HepG2 (cell line): Measurements from ENCODE around the gene NDUFS7. TPM values are rescaled to one million over a fixed set of nuclear protein-coding genes. Genes with fewer than 3 reads are reported as not detected.

Experiments used
- CBX5 ChIP-seq: sonication (generic); formaldehyde crosslinking; IDR thresholded peaks from 2 replicates; pipeline ENCODE4 v1.4.0; 2020; ENCODE audit warnings: missing genetic modification reagents, borderline replicate concordance
- DNMT1 ChIP-seq: sonication (generic); formaldehyde crosslinking; IDR thresholded peaks from 2 replicates; pipeline ENCODE4 v1.5.1; 2020; ENCODE audit warnings: mild to moderate bottlenecking, missing genetic modification reagents
- MTA1 ChIP-seq: sonication (generic); formaldehyde crosslinking; IDR thresholded peaks from 2 replicates; pipeline ENCODE4 v1.4.0; 2020; ENCODE audit warnings: missing genetic modification reagents, mild to moderate bottlenecking, borderline replicate concordance
- SRSF4 ChIP-seq: fragments of 200-400 bp; formaldehyde crosslinking; IDR thresholded peaks from one replicate; pipeline ENCODE4 v1.6.1; 2018; ENCODE audit warnings: mild to moderate bottlenecking, low read depth, low read length, moderate library complexity; ENCODE audit not compliant: poor library complexity, severe bottlenecking
- SYNCRIP ChIP-seq: fragments of 200-400 bp; formaldehyde crosslinking; IDR thresholded peaks from 2 replicates; pipeline ENCODE4 v1.6.1; 2018; ENCODE audit warnings: mild to moderate bottlenecking, low read depth, low read length; ENCODE audit not compliant: insufficient read depth
- ZBTB21 ChIP-seq: sonication (generic); formaldehyde crosslinking; IDR thresholded peaks from 2 replicates; pipeline ENCODE4 v1.4.0; 2020; ENCODE audit warnings: missing genetic modification reagents
- ZNF350 ChIP-seq: sonication (generic); formaldehyde crosslinking; IDR thresholded peaks from 2 replicates; pipeline ENCODE4 v1.4.0; 2020; ENCODE audit warnings: mild to moderate bottlenecking, low read depth, missing genetic modification reagents, borderline replicate concordance
- ZNF749 ChIP-seq: sonication (generic); formaldehyde crosslinking; IDR thresholded peaks from 2 replicates; pipeline ENCODE4 v1.8.0; 2022; ENCODE audit warnings: mild to moderate bottlenecking, missing genetic modification reagents, moderate library complexity, borderline replicate concordance
- ZSCAN22 ChIP-seq: sonication (generic); formaldehyde crosslinking; IDR thresholded peaks from 2 replicates; pipeline ENCODE4 v1.4.0; 2020; ENCODE audit warnings: mild to moderate bottlenecking, missing genetic modification reagents
- polyA plus RNA-seq, 8 experiments: library from polyadenylated mRNA; depleted of rRNA in 3 of 8; stranded (reverse) in 7 of 8; unstranded in 1 of 8; fragments of >200 nt; fragmentation: Illumina TruSeq in 4 of 8; extraction: Trizol in 4 of 8; gene quantifications; 2 replicates each; pipeline versions ENCODE4 v1.2.1 to v1.2.3, GENCODE V29; 2011 to 2016; ENCODE audit warnings: low read depth in 4 of 8, missing spikeins in 1 of 8, mixed read lengths in 1 of 8; ENCODE audit not compliant: insufficient read depth in 1 of 8
- total RNA-seq, 5 experiments: library from RNA; depleted of rRNA; stranded (reverse); fragments of >200 nt; fragmentation: Illumina TruSeq; extraction: Trizol; gene quantifications; 2 replicates each; pipeline ENCODE4 v1.2.3, GENCODE V29; 2016; ENCODE audit warnings: low read depth in 1 of 5
- TF ChIP-seq, protein P1 (sequence below): sonication (generic); formaldehyde crosslinking; IDR thresholded peaks from 2 replicates; pipeline ENCODE4 v1.5.0; 2020; ENCODE audit warnings: mild to moderate bottlenecking, missing genetic modification reagents
- TF ChIP-seq, protein P2 (sequence below): sonication (generic); formaldehyde crosslinking; IDR thresholded peaks from 2 replicates; pipeline ENCODE4 v1.9.0; 2022; ENCODE audit warnings: missing genetic modification reagents, mild to moderate bottlenecking, borderline replicate concordance
- TF ChIP-seq, protein P3 (sequence below): sonication (generic); formaldehyde crosslinking; IDR thresholded peaks from 2 replicates; pipeline ENCODE4 v1.5.1; 2020; ENCODE audit warnings: mild to moderate bottlenecking, missing genetic modification reagents, moderate library complexity
- TF ChIP-seq, protein P4 (sequence below): sonication (generic); formaldehyde crosslinking; IDR thresholded peaks from 2 replicates; pipeline ENCODE4 v1.5.0; 2020; ENCODE audit warnings: mild to moderate bottlenecking, missing genetic modification reagents, borderline replicate concordance
- TF ChIP-seq, protein P5 (sequence below): sonication (generic); formaldehyde crosslinking; IDR thresholded peaks from 2 replicates; pipeline ENCODE4 v1.5.0; 2020; ENCODE audit warnings: missing genetic modification reagents, mild to moderate bottlenecking, borderline replicate concordance

NDUFS7 gene
- total and polyA plus RNA-seq, 2 of the 13 experiments (the other 11 are each of a cell fraction or from before 2014, with no cell fraction given), result 34.3 to 66.9 TPM

DNA sequence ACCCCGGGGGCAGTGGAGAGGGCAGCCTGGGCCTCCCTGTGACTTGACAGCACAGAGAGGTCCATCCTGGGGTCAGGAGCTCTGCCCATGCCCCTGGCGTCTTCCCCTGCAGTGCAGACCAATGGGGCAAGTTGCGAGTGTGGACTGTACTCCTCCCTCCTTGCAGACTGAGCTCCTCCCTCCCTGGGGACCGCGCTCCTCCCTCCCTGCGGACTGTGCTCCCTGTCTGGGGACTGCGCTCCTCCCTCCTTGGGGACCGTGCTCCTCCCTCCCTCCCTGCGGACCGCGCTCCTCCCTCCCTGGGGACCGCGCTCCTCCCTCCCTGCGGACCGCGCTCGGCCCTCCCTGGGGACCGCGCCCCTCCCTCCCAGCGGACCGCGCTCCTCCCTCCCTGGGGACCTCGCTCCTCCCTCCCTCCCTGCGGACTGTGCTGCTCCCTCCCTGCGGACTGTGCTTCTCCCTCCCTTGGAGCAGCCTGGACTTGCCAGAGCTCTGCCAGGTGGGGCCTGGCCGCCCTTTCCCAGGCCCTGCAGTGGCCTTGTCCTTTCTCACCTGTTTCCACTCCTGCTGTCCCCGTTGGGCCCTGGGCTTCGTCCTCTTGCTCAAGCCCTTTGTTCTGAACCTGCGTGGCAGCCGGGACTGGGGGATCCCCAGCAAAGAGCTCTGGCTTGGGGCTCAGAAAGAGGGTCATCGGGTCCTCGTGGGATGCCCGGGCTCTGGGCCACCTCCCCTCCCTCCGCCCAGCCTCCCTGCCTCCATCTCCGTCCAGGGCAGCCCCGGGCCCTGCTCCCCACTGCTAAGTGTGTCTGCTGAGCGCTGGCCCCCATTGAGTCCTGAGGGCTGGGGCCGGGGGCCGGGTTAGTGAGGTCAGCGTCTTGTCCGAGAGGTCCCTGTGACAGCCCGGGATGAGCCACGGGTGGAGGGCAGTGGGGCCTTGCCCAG is 10.8 kb downstream of the NDUFS7 start (continued):
- TF ChIP-seq, protein P1, sequence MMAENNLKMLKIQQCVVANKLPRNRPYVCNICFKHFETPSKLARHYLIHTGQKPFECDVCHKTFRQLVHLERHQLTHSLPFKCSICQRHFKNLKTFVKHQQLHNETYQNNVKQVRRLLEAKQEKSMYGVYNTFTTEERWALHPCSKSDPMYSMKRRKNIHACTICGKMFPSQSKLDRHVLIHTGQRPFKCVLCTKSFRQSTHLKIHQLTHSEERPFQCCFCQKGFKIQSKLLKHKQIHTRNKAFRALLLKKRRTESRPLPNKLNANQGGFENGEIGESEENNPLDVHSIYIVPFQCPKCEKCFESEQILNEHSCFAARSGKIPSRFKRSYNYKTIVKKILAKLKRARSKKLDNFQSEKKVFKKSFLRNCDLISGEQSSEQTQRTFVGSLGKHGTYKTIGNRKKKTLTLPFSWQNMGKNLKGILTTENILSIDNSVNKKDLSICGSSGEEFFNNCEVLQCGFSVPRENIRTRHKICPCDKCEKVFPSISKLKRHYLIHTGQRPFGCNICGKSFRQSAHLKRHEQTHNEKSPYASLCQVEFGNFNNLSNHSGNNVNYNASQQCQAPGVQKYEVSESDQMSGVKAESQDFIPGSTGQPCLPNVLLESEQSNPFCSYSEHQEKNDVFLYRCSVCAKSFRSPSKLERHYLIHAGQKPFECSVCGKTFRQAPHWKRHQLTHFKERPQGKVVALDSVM (CRISPR knock-in tag), result peak; percentile 15; the same call in 1 of the 2 replicates
- TF ChIP-seq ZNF350 (CRISPR knock-in tag) (no peak), DNMT1 (CRISPR knock-in tag) (0 out of 2 replicates have a peak, but pooled peaks have one; percentile 74), MTA1 (no peak), CBX5 (CRISPR knock-in tag) (no peak), SYNCRIP (no peak), ZNF749 (CRISPR knock-in tag) (no peak), ZSCAN22 (CRISPR knock-in tag) (no peak), ZBTB21 (no peak), SRSF4 (no peak)
- TF ChIP-seq, protein P2, sequence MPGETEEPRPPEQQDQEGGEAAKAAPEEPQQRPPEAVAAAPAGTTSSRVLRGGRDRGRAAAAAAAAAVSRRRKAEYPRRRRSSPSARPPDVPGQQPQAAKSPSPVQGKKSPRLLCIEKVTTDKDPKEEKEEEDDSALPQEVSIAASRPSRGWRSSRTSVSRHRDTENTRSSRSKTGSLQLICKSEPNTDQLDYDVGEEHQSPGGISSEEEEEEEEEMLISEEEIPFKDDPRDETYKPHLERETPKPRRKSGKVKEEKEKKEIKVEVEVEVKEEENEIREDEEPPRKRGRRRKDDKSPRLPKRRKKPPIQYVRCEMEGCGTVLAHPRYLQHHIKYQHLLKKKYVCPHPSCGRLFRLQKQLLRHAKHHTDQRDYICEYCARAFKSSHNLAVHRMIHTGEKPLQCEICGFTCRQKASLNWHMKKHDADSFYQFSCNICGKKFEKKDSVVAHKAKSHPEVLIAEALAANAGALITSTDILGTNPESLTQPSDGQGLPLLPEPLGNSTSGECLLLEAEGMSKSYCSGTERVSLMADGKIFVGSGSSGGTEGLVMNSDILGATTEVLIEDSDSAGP (CRISPR knock-in tag), result peak; percentile 1; the same call in 1 of the 2 replicates
- TF ChIP-seq, protein P3, sequence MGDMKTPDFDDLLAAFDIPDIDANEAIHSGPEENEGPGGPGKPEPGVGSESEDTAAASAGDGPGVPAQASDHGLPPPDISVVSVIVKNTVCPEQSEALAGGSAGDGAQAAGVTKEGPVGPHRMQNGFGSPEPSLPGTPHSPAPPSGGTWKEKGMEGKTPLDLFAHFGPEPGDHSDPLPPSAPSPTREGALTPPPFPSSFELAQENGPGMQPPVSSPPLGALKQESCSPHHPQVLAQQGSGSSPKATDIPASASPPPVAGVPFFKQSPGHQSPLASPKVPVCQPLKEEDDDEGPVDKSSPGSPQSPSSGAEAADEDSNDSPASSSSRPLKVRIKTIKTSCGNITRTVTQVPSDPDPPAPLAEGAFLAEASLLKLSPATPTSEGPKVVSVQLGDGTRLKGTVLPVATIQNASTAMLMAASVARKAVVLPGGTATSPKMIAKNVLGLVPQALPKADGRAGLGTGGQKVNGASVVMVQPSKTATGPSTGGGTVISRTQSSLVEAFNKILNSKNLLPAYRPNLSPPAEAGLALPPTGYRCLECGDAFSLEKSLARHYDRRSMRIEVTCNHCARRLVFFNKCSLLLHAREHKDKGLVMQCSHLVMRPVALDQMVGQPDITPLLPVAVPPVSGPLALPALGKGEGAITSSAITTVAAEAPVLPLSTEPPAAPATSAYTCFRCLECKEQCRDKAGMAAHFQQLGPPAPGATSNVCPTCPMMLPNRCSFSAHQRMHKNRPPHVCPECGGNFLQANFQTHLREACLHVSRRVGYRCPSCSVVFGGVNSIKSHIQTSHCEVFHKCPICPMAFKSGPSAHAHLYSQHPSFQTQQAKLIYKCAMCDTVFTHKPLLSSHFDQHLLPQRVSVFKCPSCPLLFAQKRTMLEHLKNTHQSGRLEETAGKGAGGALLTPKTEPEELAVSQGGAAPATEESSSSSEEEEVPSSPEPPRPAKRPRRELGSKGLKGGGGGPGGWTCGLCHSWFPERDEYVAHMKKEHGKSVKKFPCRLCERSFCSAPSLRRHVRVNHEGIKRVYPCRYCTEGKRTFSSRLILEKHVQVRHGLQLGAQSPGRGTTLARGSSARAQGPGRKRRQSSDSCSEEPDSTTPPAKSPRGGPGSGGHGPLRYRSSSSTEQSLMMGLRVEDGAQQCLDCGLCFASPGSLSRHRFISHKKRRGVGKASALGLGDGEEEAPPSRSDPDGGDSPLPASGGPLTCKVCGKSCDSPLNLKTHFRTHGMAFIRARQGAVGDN (CRISPR knock-in tag), result peak; percentile 18; the same call in 1 of the 2 replicates
- TF ChIP-seq, protein P4, sequence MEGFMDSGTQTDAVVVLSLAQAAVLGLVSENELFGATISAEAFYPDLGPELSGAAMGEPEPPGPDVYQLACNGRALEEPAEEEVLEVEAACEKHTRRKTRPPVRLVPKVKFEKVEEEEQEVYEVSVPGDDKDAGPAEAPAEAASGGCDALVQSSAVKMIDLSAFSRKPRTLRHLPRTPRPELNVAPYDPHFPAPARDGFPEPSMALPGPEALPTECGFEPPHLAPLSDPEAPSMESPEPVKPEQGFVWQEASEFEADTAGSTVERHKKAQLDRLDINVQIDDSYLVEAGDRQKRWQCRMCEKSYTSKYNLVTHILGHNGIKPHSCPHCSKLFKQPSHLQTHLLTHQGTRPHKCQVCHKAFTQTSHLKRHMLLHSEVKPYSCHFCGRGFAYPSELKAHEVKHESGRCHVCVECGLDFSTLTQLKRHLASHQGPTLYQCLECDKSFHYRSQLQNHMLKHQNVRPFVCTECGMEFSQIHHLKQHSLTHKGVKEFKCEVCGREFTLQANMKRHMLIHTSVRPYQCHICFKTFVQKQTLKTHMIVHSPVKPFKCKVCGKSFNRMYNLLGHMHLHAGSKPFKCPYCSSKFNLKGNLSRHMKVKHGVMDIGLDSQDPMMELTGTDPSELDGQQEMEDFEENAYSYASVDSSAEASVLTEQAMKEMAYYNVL, result no peak
- TF ChIP-seq, protein P5, sequence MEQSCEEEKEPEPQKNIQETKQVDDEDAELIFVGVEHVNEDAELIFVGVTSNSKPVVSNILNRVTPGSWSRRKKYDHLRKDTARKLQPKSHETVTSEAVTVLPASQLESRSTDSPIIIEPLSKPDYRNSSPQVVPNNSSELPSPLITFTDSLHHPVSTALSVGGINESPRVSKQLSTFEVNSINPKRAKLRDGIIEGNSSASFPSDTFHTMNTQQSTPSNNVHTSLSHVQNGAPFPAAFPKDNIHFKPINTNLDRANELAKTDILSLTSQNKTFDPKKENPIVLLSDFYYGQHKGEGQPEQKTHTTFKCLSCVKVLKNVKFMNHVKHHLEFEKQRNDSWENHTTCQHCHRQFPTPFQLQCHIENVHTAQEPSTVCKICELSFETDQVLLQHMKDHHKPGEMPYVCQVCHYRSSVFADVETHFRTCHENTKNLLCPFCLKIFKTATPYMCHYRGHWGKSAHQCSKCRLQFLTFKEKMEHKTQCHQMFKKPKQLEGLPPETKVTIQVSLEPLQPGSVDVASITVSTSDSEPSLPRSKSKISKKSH (CRISPR knock-in tag), result peak; percentile 2; the same call in 1 of the 2 replicates
